ENCODE results near the gene KCNIP3. TPM values are rescaled to one million over a fixed set of nuclear protein-coding genes. Genes with fewer than 3 reads are reported as not detected.
"Not testable (repeated sequence)": the region's sequence is repeated elsewhere in the genome, so short reads cannot be mapped to it uniquely, and the experiment has no call there.

KCNIP3 gene
- total and polyA plus RNA-seq, 4 donors = 0.26 to 1.1 (median 0.62) TPM

- WGBS = 1% methylated on average over 5 of the region's 5 CpGs
- peak overlapping the region; percentile 49 to 73 for H3K9ac ChIP-seq (ENCODE audit: low read depth in 1 of 2, low read length in 2 of 2)
- not testable (repeated sequence) for H3K27me3 ChIP-seq (ENCODE audit: control insufficient read depth in 4 of 4, insufficient read depth in 4 of 4, low read length in 3 of 4); H3K36me3 ChIP-seq (ENCODE audit: control insufficient read depth in 4 of 4, insufficient read depth in 3 of 4, low read depth in 1 of 4, low read length in 3 of 4); H3K9me3 ChIP-seq (ENCODE audit: control insufficient read depth in 4 of 4, low read length in 3 of 4); DNase-seq (ENCODE audit: low spot score)
- TF ChIP-seq RAD21 (IDR thresholded peaks at IDR 0.05) (peak; percentile 58 to 60), CTCF (IDR thresholded peaks at IDR 0.05; ENCODE audit: low read depth, low read length, missing input control) (peak; percentile 34)
- H3K4me3 ChIP-seq (ENCODE audit: low read depth in 1 of 3, low read length in 3 of 3) = peak overlapping the region; percentile 73 to 90 (median 90)
- peak overlapping the region; percentile 80 to 87 for H3K27ac ChIP-seq (ENCODE audit: low read depth in 1 of 2, low read length in 2 of 2)
- peaks cover 2 to 29% (median 24%) of the 10 kb centered on the region in 4 donors for H3K4me1 ChIP-seq (ENCODE audit: control insufficient read depth in 4 of 4, insufficient read depth in 4 of 4, low read length in 3 of 4)
Measured at GRCh38 chr2:95403204-95403721, 106.1 kb downstream of the KCNIP3 start.

GRCh38 chr2:95403824-95404223 is 106.7 kb downstream of the KCNIP3 start:
- not testable (repeated sequence) for DNase-seq (ENCODE audit: low spot score); H3K36me3 ChIP-seq (ENCODE audit: control insufficient read depth in 4 of 4, insufficient read depth in 3 of 4, low read depth in 1 of 4, low read length in 3 of 4); H3K27me3 ChIP-seq (ENCODE audit: control insufficient read depth in 4 of 4, insufficient read depth in 4 of 4, low read length in 3 of 4); H3K9me3 ChIP-seq (ENCODE audit: control insufficient read depth in 4 of 4, low read length in 3 of 4)
- Histone ChIP-seq H3K9ac (ENCODE audit: low read depth in 1 of 2, low read length in 2 of 2) (peak overlapping the region in 1 of 2 donors; percentile 10), H3K4me1 (ENCODE audit: control insufficient read depth in 4 of 4, insufficient read depth in 4 of 4, low read length in 3 of 4) (peaks cover 2 to 29% (median 24%) of the 10 kb centered on the region in 4 donors), H3K4me3 (ENCODE audit: low read depth in 1 of 3, low read length in 3 of 3) (peak overlapping the region; percentile 73 to 90 (median 90)), H3K27ac (ENCODE audit: low read depth in 1 of 2, low read length in 2 of 2) (peak overlapping the region in 1 of 2 donors; percentile 37)
- WGBS = 58% methylated on average over 5 of the region's 5 CpGs

- WGBS = 88% methylated on average over 3 of the region's 3 CpGs
- H3K4me3 ChIP-seq (ENCODE audit: low read depth in 1 of 3, low read length in 3 of 3); H3K9ac ChIP-seq (ENCODE audit: low read depth in 1 of 2, low read length in 2 of 2); H3K9me3 ChIP-seq (ENCODE audit: control insufficient read depth in 4 of 4, low read length in 3 of 4); H3K36me3 ChIP-seq (ENCODE audit: control insufficient read depth in 4 of 4, insufficient read depth in 3 of 4, low read depth in 1 of 4, low read length in 3 of 4); DNase-seq (ENCODE audit: low spot score); H3K27me3 ChIP-seq (ENCODE audit: control insufficient read depth in 4 of 4, insufficient read depth in 4 of 4, low read length in 3 of 4); H3K27ac ChIP-seq (ENCODE audit: low read depth in 1 of 2, low read length in 2 of 2): not testable (repeated sequence)
- H3K4me1 ChIP-seq (ENCODE audit: control insufficient read depth in 4 of 4, insufficient read depth in 4 of 4, low read length in 3 of 4) = peaks cover 2 to 29% (median 24%) of the 10 kb centered on the region in 4 donors
Measured at GRCh38 chr2:95404676-95405075, 107.5 kb downstream of the KCNIP3 start.

- DNase-seq (ENCODE audit: low spot score); H3K4me1 ChIP-seq (ENCODE audit: control insufficient read depth in 4 of 4, insufficient read depth in 4 of 4, low read length in 3 of 4); H3K9me3 ChIP-seq (ENCODE audit: control insufficient read depth in 4 of 4, low read length in 3 of 4); H3K36me3 ChIP-seq (ENCODE audit: control insufficient read depth in 4 of 4, insufficient read depth in 3 of 4, low read depth in 1 of 4, low read length in 3 of 4); H3K27ac ChIP-seq (ENCODE audit: low read depth in 1 of 2, low read length in 2 of 2); H3K9ac ChIP-seq (ENCODE audit: low read depth in 1 of 2, low read length in 2 of 2); H3K27me3 ChIP-seq (ENCODE audit: control insufficient read depth in 4 of 4, insufficient read depth in 4 of 4, low read length in 3 of 4); H3K4me3 ChIP-seq (ENCODE audit: low read depth in 1 of 3, low read length in 3 of 3): not testable (repeated sequence)
- WGBS = 96% methylated on average over 5 of the region's 5 CpGs
Measured at GRCh38 chr2:95411239-95411638, 114.1 kb downstream of the KCNIP3 start.

GRCh38 chr2:95414015-95414594 is 117.0 kb downstream of the KCNIP3 start:
- H3K4me3 ChIP-seq (ENCODE audit: low read depth in 1 of 3, low read length in 3 of 3); H3K27ac ChIP-seq (ENCODE audit: low read depth in 1 of 2, low read length in 2 of 2); H3K4me1 ChIP-seq (ENCODE audit: control insufficient read depth in 4 of 4, insufficient read depth in 4 of 4, low read length in 3 of 4); H3K9ac ChIP-seq (ENCODE audit: low read depth in 1 of 2, low read length in 2 of 2); H3K36me3 ChIP-seq (ENCODE audit: control insufficient read depth in 4 of 4, insufficient read depth in 3 of 4, low read depth in 1 of 4, low read length in 3 of 4); H3K9me3 ChIP-seq (ENCODE audit: control insufficient read depth in 4 of 4, low read length in 3 of 4); H3K27me3 ChIP-seq (ENCODE audit: control insufficient read depth in 4 of 4, insufficient read depth in 4 of 4, low read length in 3 of 4): not testable (repeated sequence)
- TF ChIP-seq RAD21 (IDR thresholded peaks at IDR 0.05) (peak; percentile 88 to 89), CTCF (IDR thresholded peaks at IDR 0.05; ENCODE audit: low read depth, low read length, missing input control) (peak; percentile 76)
- whole genome bisulfite sequencing = 46% methylated on average over 7 of the region's 9 CpGs
- peak; percentile 78 for DNase-seq (ENCODE audit: low spot score)

GRCh38 chr2:95415138-95415537 is 118.0 kb downstream of the KCNIP3 start:
- H3K36me3 ChIP-seq (ENCODE audit: control insufficient read depth in 4 of 4, insufficient read depth in 3 of 4, low read depth in 1 of 4, low read length in 3 of 4); H3K9ac ChIP-seq (ENCODE audit: low read depth in 1 of 2, low read length in 2 of 2); H3K4me1 ChIP-seq (ENCODE audit: control insufficient read depth in 4 of 4, insufficient read depth in 4 of 4, low read length in 3 of 4); H3K4me3 ChIP-seq (ENCODE audit: low read depth in 1 of 3, low read length in 3 of 3); H3K27me3 ChIP-seq (ENCODE audit: control insufficient read depth in 4 of 4, insufficient read depth in 4 of 4, low read length in 3 of 4); H3K27ac ChIP-seq (ENCODE audit: low read depth in 1 of 2, low read length in 2 of 2); H3K9me3 ChIP-seq (ENCODE audit: control insufficient read depth in 4 of 4, low read length in 3 of 4); DNase-seq (ENCODE audit: low spot score): not testable (repeated sequence)
- WGBS = 70% methylated on average over 3 of the region's 3 CpGs

GRCh38 chr2:95415561-95415960 is 118.4 kb downstream of the KCNIP3 start:
- H3K9me3 ChIP-seq (ENCODE audit: control insufficient read depth in 4 of 4, low read length in 3 of 4); H3K36me3 ChIP-seq (ENCODE audit: control insufficient read depth in 4 of 4, insufficient read depth in 3 of 4, low read depth in 1 of 4, low read length in 3 of 4); DNase-seq (ENCODE audit: low spot score); H3K9ac ChIP-seq (ENCODE audit: low read depth in 1 of 2, low read length in 2 of 2); H3K27me3 ChIP-seq (ENCODE audit: control insufficient read depth in 4 of 4, insufficient read depth in 4 of 4, low read length in 3 of 4); H3K4me1 ChIP-seq (ENCODE audit: control insufficient read depth in 4 of 4, insufficient read depth in 4 of 4, low read length in 3 of 4); H3K4me3 ChIP-seq (ENCODE audit: low read depth in 1 of 3, low read length in 3 of 3); H3K27ac ChIP-seq (ENCODE audit: low read depth in 1 of 2, low read length in 2 of 2): not testable (repeated sequence)
- WGBS = 94% methylated on average over 16 of the region's 16 CpGs

Measured in liver (tissue), 9 donors.